Stimulated activated naive B cell treated with anti-CD40 and anti-IgM and Interleukin-4, amounts not matched to agents 10 μg/mL and 1 μg/mL and 100 μg/mL, for 72 hours (primary cell): ENCODE data around the gene ANKRD50.

Experiments used
- ATAC-seq, 2 donors: fragments of 150-1000 bp; cut with Tn5 transposase; replicated peaks; 2 replicates each; pipeline ENCODE4 v1.10.0; 2021; ENCODE audit warnings: moderate library complexity in 1 of 2
- DNase-seq: peaks from one replicate; pipeline ENCODE4 v3.0.0; 2021
- H3K27ac Mint-ChIP-seq: one replicate; pipeline ENCODE4 v1.8.0; 2022; ENCODE audit warnings: mild to moderate bottlenecking, mixed read lengths
- H3K27me3 Mint-ChIP-seq, 2 donors: one replicate each; pipeline ENCODE4 v1.8.0; 2022; ENCODE audit warnings: mixed read lengths in 2 of 2
- H3K36me3 Mint-ChIP-seq, 2 donors: one replicate each; pipeline ENCODE4 v1.8.0; 2022; ENCODE audit warnings: mixed read lengths in 2 of 2, mild to moderate bottlenecking in 1 of 2
- H3K4me1 Mint-ChIP-seq, 2 donors: one replicate each; pipeline ENCODE4 v1.8.0; 2022; ENCODE audit warnings: mixed read lengths in 2 of 2, mild to moderate bottlenecking in 1 of 2
- H3K4me3 Mint-ChIP-seq, 2 donors: one replicate each; pipeline ENCODE4 v1.8.0; 2022; ENCODE audit warnings: mild to moderate bottlenecking in 2 of 2, mixed read lengths in 2 of 2, moderate library complexity in 1 of 2
- H3K9me3 Mint-ChIP-seq, 2 donors: one replicate each; pipeline ENCODE4 v1.8.0; 2022; ENCODE audit warnings: mixed read lengths in 2 of 2, mild to moderate bottlenecking in 1 of 2

ANKRD50 gene

DNA sequence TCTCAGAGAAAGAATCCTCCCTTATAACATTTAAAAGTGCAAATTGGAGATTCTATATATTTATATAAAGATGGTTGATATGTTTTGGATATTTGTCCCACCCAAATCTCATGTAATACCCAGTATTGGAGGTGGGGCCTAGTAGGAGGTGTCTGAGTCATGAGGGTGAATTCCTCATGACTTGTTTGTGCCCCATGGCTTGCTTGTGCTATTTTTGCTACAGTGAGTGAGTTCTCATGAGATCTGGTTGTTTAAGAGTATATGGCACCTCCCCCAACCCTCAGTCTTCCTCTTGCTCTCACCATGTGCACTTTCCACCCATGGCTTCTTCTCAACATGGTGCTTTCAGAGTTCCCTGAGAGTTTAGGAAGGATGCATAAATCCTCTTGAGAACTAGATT is 9.5 kb upstream of the ANKRD50 start:
- ATAC-seq (no peak), DNase-seq (no peak)
- Mint-ChIP-seq H3K27ac (no peak overlapping the region), H3K9me3 (no peaks in the 10 kb centered on the region), H3K27me3 (no peaks in the 10 kb centered on the region), H3K4me3 (no peak overlapping the region), H3K36me3 (no peaks in the 10 kb centered on the region), H3K4me1 (no peaks in the 10 kb centered on the region)

DNA sequence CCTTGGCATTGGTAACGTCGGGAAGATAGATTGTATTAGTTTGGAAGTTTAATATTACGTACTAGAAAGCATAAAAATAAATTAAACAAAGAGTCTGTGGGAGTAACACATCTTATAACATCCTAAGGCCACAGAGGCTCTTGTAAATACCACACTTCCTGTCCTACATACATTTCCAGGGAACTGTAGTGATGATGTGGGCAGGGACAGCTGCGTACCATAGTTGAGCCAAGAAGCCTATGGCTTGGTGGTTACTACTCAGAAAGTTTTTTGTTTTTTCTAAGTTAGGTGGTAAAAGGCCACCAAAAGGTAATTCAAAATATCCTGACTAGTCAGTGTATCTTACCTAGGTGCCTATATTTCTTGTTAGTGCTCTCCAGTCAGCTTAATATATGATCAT is 4.6 kb upstream of the ANKRD50 start:
- Mint-ChIP-seq H3K36me3 (no peaks in the 10 kb centered on the region), H3K4me1 (peaks cover 4 to 7% of the 10 kb centered on the region in 2 donors), H3K4me3 (no peak overlapping the region), H3K27me3 (no peaks in the 10 kb centered on the region), H3K27ac (no peak overlapping the region), H3K9me3 (no peaks in the 10 kb centered on the region)
- ATAC-seq (no peak), DNase-seq (no peak)

DNA sequence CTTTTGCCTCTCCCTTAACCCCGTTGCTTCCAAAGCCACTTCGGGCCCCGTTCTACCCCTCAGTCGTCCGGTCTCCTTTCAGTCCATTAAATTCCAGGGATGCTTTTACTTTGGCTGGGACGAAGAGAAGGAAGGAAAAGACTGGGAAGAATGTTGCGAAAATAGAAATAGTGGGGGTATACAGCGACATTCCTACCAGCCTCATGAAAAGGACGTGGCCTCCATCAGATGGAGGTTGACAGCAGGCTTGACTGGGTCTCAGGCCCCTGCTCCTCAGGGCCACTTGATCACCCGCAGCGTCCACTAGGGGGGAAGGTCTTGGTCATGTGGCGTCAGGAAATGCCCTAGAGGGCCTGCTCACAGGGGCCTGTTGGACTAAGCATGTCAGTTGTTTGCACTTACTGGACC is 657 bp upstream of the ANKRD50 start:
- Mint-ChIP-seq H3K36me3 (no peaks in the 10 kb centered on the region), H3K4me3 (peak overlapping the region in 1 of 2 donors; percentile 90), H3K4me1 (peaks cover 4 to 7% of the 10 kb centered on the region in 2 donors), H3K27me3 (no peaks in the 10 kb centered on the region), H3K9me3 (no peaks in the 10 kb centered on the region), H3K27ac (peak overlapping the region; percentile 96)
- peak; percentile 22 for DNase-seq
- peak; percentile 58 to 65 for ATAC-seq

DNA sequence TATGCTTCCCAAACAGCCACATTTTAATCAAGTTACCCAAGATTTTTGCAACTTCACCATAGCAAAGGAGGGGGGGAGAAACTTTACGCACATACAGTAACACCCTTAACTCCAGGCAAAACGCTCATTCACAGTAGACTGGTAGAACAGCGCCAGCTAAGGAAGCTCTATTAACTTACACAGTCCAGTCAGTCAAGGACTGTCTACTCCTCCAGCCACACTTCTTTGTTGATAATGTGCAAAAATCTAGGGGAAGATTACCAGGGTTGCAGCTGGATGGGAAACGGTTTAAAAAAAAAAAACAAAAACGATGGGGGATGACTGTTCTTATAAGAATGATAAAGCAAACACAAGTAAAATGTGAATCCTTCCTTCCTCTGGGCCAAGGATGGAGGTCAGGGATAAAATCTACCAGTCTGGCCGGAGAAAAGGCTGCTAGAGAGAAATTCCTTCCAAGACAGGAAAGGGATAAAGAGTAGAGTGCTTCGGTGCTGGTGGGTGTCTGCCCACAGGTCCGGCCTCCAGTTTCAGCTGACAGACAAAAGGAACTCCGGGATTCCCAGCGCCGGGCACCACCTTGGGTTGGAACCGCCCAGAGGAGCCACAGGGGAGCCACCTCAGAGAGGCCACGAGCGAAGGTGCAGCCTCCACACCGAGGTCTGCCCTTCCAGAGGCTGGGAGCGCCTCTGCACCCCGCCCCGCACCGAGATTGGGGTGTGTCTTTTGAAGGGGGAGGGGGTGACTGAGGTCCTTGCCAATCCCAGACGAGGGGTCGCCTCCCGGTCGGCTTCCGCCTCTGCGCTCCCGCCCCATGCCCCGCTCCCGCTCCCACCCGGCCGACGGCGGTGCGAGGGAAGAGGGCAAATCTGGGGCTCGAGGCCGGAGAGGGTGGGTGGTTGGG is 811 bp downstream of the ANKRD50 start:
- Mint-ChIP-seq H3K4me1 (peaks cover 4 to 7% of the 10 kb centered on the region in 2 donors), H3K27ac (no peak overlapping the region), H3K36me3 (no peaks in the 10 kb centered on the region), H3K9me3 (no peaks in the 10 kb centered on the region), H3K4me3 (no peak overlapping the region), H3K27me3 (no peaks in the 10 kb centered on the region)
- DNase-seq (peak; percentile 15), ATAC-seq (peak; percentile 37 to 45)

DNA sequence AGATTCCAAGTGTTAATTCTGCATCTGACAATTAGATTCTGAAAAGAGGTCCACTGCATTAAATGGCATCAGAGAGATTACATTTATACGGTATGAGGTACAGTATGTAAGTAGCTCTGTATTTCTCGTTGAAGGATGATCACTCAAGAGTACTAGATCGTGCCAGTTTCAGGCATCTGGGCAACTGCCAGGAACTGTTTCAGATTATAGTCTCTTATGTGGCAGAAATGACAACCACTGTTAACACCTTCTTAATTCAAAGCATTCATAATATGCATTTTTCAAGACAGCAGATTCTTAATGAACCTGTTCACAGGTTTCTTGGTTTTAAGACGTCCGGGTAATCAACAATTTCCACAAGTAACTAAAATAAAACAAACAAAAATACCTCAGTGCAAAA is 1.6 kb downstream of the ANKRD50 start:
- Mint-ChIP-seq H3K4me3 (no peak overlapping the region), H3K27me3 (no peaks in the 10 kb centered on the region), H3K4me1 (peaks cover 4 to 7% of the 10 kb centered on the region in 2 donors), H3K27ac (no peak overlapping the region), H3K9me3 (no peaks in the 10 kb centered on the region), H3K36me3 (no peaks in the 10 kb centered on the region)
- ATAC-seq (no peak), DNase-seq (no peak)

DNA sequence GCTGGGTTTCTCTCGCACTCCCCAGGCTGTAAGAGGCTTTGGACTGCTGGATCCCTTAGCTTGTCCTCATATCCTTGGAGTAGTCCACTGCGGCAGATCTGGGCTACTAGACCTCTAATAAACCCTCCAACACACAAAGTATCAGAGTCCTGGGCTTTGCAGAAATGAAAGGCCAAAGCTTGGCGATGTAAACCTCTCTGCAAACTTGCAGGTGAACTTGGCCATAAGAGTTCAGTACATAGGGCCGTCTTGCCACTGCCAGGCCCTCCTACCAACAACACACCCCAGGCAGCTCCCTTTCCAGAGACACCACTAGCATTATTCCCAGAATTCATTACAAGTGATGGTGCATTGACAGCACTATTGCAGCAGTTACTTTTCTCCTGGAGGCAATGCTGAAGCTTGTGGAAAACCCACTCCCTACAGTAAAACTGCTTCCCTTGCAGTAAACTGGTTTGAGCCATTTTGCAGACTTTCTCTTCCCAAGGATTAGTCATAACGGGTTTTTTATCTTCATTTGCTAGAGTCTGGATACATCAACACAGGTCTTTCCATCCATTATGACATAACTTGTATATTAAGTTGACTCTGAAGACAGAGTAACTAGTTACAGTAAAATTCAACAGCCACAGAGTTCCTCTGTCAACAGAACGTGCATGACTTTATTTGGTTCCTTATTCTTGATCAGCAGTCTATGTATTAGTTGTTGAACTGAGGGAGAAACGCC is 2.4 kb downstream of the ANKRD50 start:
- H3K4me1 Mint-ChIP-seq, result peaks cover 4 to 7% of the 10 kb centered on the region in 2 donors
- DNase-seq (no peak), ATAC-seq (no peak)
- no peaks in the 10 kb centered on the region for H3K36me3 Mint-ChIP-seq
- H3K27ac Mint-ChIP-seq, result no peak overlapping the region
- no peaks in the 10 kb centered on the region for H3K27me3 Mint-ChIP-seq
- no peaks in the 10 kb centered on the region for H3K9me3 Mint-ChIP-seq
- no peak overlapping the region for H3K4me3 Mint-ChIP-seq

DNA sequence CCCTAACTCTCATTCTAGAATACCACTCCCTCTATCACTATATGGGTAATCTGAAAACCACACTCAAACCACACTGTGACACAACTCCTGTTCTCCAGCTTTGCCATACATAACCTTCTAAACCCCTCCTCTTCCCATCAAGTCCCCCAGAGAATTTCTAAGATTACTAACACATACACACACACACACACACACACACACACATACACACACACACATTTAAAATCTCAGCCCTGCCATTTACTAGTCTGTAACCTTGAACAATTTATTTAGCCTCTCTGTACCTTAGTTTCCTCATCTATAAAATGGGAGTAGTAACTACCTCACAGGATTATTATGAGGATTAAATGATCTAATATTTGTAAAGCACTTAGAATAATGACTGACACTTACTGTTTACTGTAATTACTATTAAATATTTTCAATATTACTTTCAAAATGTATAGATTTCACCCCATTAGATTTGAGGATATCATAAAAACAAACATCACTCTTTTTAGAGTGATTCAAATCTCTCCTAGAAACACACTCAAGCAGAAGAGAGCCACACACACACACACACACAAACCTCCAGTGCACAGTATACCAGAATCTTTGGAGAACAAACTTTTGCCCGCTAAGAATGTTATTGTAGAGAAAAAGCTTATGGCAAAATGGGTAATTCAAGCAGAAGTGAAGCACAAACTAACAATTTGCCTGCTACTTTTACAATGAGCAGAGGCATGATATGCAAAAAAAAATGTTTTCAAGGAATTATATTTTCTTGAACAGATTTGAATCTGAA is 3.8 kb downstream of the ANKRD50 start:
- H3K27ac Mint-ChIP-seq, result no peak overlapping the region
- H3K9me3 Mint-ChIP-seq, result no peaks in the 10 kb centered on the region
- H3K4me1 Mint-ChIP-seq, result peaks cover 4 to 10% of the 10 kb centered on the region in 2 donors
- no peaks in the 10 kb centered on the region for H3K36me3 Mint-ChIP-seq
- no peaks in the 10 kb centered on the region for H3K27me3 Mint-ChIP-seq
- H3K4me3 Mint-ChIP-seq, result no peak overlapping the region
- ATAC-seq (no peak), DNase-seq (no peak)

DNA sequence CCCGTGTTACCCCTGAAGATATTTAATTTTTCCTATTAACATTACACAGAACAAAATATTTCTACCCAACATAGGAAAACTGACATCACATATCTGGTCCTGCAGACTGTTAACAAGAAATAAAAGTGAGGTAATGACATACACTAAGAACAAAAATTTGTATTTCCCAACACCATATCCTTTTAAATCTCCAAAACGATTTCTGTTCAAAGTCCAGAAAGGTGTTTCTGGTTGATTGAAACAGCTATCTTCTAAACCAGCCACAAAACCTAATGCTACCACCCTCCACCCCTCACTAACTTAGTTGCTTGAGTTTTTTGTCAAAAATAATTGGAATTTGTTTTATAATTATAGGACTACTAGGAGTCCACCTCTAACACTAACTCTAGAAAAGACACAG is 7.1 kb downstream of the ANKRD50 start:
- H3K9me3 Mint-ChIP-seq, result no peaks in the 10 kb centered on the region
- no peak overlapping the region for H3K4me3 Mint-ChIP-seq
- no peaks in the 10 kb centered on the region for H3K27me3 Mint-ChIP-seq
- ATAC-seq (no peak), DNase-seq (no peak)
- no peaks in the 10 kb centered on the region for H3K36me3 Mint-ChIP-seq
- H3K27ac Mint-ChIP-seq, result no peak overlapping the region
- peaks cover 4 to 15% of the 10 kb centered on the region in 2 donors for H3K4me1 Mint-ChIP-seq

DNA sequence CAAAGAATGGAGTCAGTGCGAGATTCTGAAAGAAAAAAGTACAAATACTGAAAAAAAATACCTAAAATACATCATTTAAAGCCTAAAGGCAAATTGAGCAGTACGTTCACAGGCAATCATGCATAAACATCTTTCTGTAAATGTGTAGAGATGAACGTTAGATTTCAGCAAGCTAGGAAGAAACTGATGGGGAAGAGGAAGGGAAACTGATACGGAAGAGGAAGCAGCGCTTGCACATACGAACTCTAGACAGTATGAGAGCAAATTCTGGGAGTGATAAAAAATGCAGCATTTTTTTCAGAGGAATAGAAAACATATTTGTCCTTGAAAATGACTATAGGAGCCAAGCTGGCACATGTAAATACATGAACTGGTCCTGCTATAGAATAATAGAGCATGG is 9.4 kb downstream of the ANKRD50 start:
- ATAC-seq, result peak; percentile 77 to 92
- H3K27me3 Mint-ChIP-seq, result no peaks in the 10 kb centered on the region
- peaks cover 4 to 15% of the 10 kb centered on the region in 2 donors for H3K4me1 Mint-ChIP-seq
- DNase-seq, result no peak
- H3K9me3 Mint-ChIP-seq, result no peaks in the 10 kb centered on the region
- peak overlapping the region in 1 of 2 donors; percentile 5 for H3K4me3 Mint-ChIP-seq
- H3K36me3 Mint-ChIP-seq, result no peaks in the 10 kb centered on the region
- no peak overlapping the region for H3K27ac Mint-ChIP-seq

DNA sequence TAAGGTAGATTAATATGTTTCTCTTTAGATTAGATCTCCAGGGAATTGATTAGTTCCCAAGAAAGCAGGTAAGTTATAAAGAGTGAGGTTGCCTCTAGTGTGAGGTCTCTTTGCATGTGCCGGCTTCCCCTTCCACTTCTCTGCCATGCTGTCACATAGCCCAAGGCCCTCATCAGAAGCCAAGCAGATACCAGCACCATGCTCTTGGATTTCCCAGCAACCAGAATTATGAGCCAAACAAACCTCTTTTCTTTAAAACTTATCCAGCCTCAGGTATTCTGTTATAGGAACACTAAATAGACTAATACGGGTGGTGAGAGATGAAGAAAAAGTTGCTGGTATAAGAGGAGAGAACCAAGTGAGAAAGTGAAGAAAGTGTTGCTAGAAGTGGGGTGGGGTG is 15.1 kb downstream of the ANKRD50 start:
- H3K27me3 Mint-ChIP-seq, result no peaks in the 10 kb centered on the region
- peaks cover 4% of the 10 kb centered on the region in 2 donors for H3K36me3 Mint-ChIP-seq

DNA sequence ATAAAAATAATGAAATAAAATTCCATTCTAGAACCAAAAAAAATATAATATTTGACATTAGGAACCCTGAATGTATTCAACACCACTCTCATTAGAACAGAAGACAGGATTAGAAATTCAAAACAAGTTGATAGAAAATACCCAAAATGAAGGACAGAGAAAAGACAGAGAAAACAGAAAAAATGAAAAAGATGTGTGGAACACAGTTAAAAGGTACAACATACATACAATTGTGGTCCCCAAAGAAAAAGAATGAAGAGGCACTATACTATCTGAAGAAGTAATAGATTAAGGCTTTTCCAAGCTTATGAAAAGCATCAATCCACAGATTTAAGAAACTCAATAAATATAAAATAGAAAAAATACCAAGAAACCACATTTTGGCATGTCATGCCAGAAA is 16.4 kb downstream of the ANKRD50 start:
- ATAC-seq, result no peak
- Mint-ChIP-seq H3K9me3 (peaks cover 0 to 4% of the 10 kb centered on the region in 2 donors), H3K4me3 (no peak overlapping the region), H3K4me1 (no peaks in the 10 kb centered on the region), H3K36me3 (peaks cover 4% of the 10 kb centered on the region in 2 donors), H3K27ac (no peak overlapping the region), H3K27me3 (no peaks in the 10 kb centered on the region)
- DNase-seq, result no peak

More for the DNA sequence above, 15.1 kb downstream of the ANKRD50 start:
- Mint-ChIP-seq H3K4me1 (no peaks in the 10 kb centered on the region), H3K9me3 (peaks cover 0 to 4% of the 10 kb centered on the region in 2 donors), H3K4me3 (no peak overlapping the region), H3K27ac (no peak overlapping the region)
- ATAC-seq, result no peak
- DNase-seq, result no peak

DNA sequence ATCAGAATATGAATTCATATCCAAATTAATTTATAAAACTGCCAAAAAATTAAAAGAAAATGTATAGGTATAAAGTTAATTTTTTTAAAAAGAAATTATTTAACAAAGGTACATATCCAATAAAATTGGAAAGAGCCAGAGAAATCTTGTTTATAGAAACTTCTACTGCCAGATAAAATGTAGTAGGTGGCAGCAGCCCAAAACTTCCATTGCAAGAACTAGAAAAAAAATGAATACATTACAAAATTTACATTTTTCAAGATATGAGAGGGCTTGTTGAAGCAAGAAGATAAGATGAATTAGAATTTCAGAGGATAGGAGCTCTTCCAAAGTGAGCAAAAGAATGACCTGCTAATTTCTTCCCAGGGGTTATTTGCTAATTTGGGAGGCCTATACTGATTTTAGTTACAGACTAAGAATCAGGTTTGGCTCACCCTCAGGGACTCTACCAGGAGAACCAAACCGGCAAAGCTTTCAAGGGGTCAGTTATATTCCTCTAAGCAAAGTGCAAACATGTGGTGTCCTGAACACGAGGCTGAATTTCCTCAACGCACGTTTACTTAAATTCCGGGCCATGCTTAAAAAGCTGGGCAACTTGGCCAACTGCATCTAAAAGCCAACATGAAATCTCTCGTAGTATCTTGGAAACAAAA is 17.5 kb downstream of the ANKRD50 start:
- ATAC-seq (no peak), DNase-seq (no peak)
- no peak overlapping the region for H3K27ac Mint-ChIP-seq
- no peaks in the 10 kb centered on the region for H3K27me3 Mint-ChIP-seq
- H3K36me3 Mint-ChIP-seq, result peaks cover 4% of the 10 kb centered on the region in 2 donors
- no peaks in the 10 kb centered on the region for H3K4me1 Mint-ChIP-seq
- peaks cover 0 to 4% of the 10 kb centered on the region in 2 donors for H3K9me3 Mint-ChIP-seq
- H3K4me3 Mint-ChIP-seq, result no peak overlapping the region

DNA sequence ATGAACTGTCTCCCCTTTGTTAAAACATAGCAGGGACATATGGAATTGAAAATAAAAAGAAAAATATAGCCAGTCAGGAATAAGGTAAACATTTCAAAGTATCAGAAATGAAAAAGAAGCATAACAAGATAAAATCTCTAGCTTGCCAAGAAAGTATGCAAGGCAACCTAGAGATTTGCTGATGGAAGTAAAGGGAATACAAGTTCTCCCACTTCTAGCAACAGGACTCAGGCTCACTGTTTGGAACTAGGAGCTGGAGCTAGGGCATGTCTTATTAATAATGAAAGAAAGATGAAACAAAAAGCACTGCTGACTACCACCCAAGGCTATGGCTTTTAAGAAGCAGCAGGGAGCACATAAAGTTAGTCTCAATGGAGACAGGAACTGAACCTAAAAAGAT is 18.2 kb downstream of the ANKRD50 start:
- Mint-ChIP-seq H3K4me1 (no peaks in the 10 kb centered on the region), H3K27ac (no peak overlapping the region), H3K9me3 (peaks cover 0 to 4% of the 10 kb centered on the region in 2 donors), H3K4me3 (no peak overlapping the region), H3K36me3 (peaks cover 4% of the 10 kb centered on the region in 2 donors), H3K27me3 (no peaks in the 10 kb centered on the region)
- no peak for ATAC-seq
- DNase-seq, result no peak

DNA sequence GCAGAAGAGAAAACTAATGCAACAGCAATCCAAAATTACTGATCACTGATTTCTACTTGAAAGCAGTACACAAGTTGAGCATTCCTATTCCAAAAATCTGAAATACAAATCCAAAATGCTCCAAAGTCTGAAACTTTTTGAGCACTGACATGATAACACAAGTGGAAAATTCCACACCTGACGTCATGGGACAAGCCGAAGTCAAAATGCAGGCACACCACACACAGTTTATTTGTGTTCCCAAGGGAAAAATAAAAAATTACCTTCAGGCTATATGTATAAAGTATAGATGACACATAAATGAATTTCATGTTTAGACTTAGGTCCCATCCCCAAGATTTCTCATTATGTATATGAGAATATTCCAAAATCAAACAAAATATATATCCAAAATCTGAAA is 20.7 kb downstream of the ANKRD50 start:
- H3K27me3 Mint-ChIP-seq, result no peaks in the 10 kb centered on the region
- H3K9me3 Mint-ChIP-seq, result peaks cover 0 to 5% of the 10 kb centered on the region in 2 donors
- ATAC-seq (no peak), DNase-seq (no peak)
- no peaks in the 10 kb centered on the region for H3K4me1 Mint-ChIP-seq
- H3K27ac Mint-ChIP-seq, result no peak overlapping the region
- H3K4me3 Mint-ChIP-seq, result no peak overlapping the region
- peaks cover 2 to 4% of the 10 kb centered on the region in 2 donors for H3K36me3 Mint-ChIP-seq
